ENCODE results near the gene PM20D2.

The PM20D2 gene

GRCh38 chr6:89208551-89208950 is 62.7 kb downstream of the PM20D2 start:
- ATAC-seq, result no peak
- TF ChIP-seq BACH2 (CRISPR knock-in tag; IDR thresholded peaks at IDR 0.05; ENCODE audit: borderline replicate concordance), result no peak
- no peak for TF ChIP-seq TCF4 (CRISPR knock-in tag; IDR thresholded peaks at IDR 0.05; ENCODE audit: borderline replicate concordance)
- no peak for TF ChIP-seq ZNF70 (CRISPR knock-in tag; IDR thresholded peaks at IDR 0.05)
- no peak for TF ChIP-seq PPARA (CRISPR knock-in tag; IDR thresholded peaks at IDR 0.05; ENCODE audit: borderline replicate concordance)
- no peak for TF ChIP-seq RARB (CRISPR knock-in tag; IDR thresholded peaks at IDR 0.05)
- TF ChIP-seq POU6F1 (CRISPR knock-in tag; IDR thresholded peaks at IDR 0.05; ENCODE audit: borderline replicate concordance, low read depth), result no peak
- TF ChIP-seq CSDC2 (CRISPR knock-in tag; IDR thresholded peaks at IDR 0.05), result no peak
- TF ChIP-seq, protein P1, sequence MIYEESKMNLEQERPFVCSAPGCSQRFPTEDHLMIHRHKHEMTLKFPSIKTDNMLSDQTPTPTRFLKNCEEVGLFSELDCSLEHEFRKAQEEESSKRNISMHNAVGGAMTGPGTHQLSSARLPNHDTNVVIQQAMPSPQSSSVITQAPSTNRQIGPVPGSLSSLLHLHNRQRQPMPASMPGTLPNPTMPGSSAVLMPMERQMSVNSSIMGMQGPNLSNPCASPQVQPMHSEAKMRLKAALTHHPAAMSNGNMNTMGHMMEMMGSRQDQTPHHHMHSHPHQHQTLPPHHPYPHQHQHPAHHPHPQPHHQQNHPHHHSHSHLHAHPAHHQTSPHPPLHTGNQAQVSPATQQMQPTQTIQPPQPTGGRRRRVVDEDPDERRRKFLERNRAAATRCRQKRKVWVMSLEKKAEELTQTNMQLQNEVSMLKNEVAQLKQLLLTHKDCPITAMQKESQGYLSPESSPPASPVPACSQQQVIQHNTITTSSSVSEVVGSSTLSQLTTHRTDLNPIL (CRISPR knock-in tag; IDR thresholded peaks at IDR 0.05; ENCODE audit: low read depth), result no peak
- no peak for TF ChIP-seq OSR1 (CRISPR knock-in tag; IDR thresholded peaks at IDR 0.05)
- no peak for TF ChIP-seq CSRNP3 (CRISPR knock-in tag; IDR thresholded peaks at IDR 0.05)
- TF ChIP-seq ZFP30 (CRISPR knock-in tag; IDR thresholded peaks at IDR 0.05), result no peak
- no peak for TF ChIP-seq ZNF8 (CRISPR knock-in tag; IDR thresholded peaks at IDR 0.05)
- TF ChIP-seq ESRRG (CRISPR knock-in tag; IDR thresholded peaks at IDR 0.05), result no peak
- TF ChIP-seq ZFP3 (CRISPR knock-in tag; IDR thresholded peaks at IDR 0.05), result no peak
- TF ChIP-seq ARNTL (CRISPR knock-in tag; IDR thresholded peaks at IDR 0.05; ENCODE audit: borderline replicate concordance, low read depth), result no peak
- TF ChIP-seq GLIS3 (CRISPR knock-in tag; IDR thresholded peaks at IDR 0.05), result no peak
- TF ChIP-seq SNAI2 (CRISPR knock-in tag; IDR thresholded peaks at IDR 0.05), result no peak
- TF ChIP-seq TSHZ2 (CRISPR knock-in tag; IDR thresholded peaks at IDR 0.05), result no peak
- no peak for TF ChIP-seq ZNF565 (CRISPR knock-in tag; conservative IDR thresholded peaks at IDR 0.05; ENCODE audit: low read depth)

DNA sequence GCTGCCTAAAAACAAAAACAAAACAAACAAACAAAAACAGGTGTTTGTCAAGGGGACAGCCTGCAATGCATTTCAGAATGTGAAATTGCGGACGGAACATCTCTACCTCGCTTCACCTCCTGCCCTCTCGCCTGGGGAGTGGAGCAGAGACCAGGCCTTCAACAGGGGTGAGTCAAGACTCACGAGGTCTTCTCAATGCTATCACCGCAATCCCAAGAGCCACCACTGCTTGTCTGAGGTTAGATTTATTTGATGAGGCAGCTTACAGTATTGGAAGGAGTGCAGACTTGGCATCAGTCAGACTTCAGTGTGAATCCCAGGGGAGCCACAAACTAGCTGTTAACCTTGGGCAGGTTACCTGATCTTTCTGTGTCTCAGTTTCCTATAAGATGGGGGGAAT is 63.6 kb downstream of the PM20D2 start:
- no peak for TF ChIP-seq ZFP3 (CRISPR knock-in tag; IDR thresholded peaks at IDR 0.05)
- no peak for TF ChIP-seq TSHZ2 (CRISPR knock-in tag; IDR thresholded peaks at IDR 0.05)
- TF ChIP-seq TCF4 (CRISPR knock-in tag; IDR thresholded peaks at IDR 0.05; ENCODE audit: borderline replicate concordance), result no peak
- TF ChIP-seq CSRNP3 (CRISPR knock-in tag; IDR thresholded peaks at IDR 0.05), result no peak
- TF ChIP-seq ZNF8 (CRISPR knock-in tag; IDR thresholded peaks at IDR 0.05), result no peak
- TF ChIP-seq OSR1 (CRISPR knock-in tag; IDR thresholded peaks at IDR 0.05), result no peak
- TF ChIP-seq TOX (CRISPR knock-in tag; IDR thresholded peaks at IDR 0.05; ENCODE audit: borderline replicate concordance), result no peak
- TF ChIP-seq CSDC2 (CRISPR knock-in tag; IDR thresholded peaks at IDR 0.05), result no peak
- TF ChIP-seq ZNF565 (CRISPR knock-in tag; conservative IDR thresholded peaks at IDR 0.05; ENCODE audit: low read depth), result no peak
- no peak for TF ChIP-seq ESRRG (CRISPR knock-in tag; IDR thresholded peaks at IDR 0.05)
- TF ChIP-seq ZC3H10 (CRISPR knock-in tag; IDR thresholded peaks at IDR 0.05), result no peak
- no peak for TF ChIP-seq ZNF70 (CRISPR knock-in tag; IDR thresholded peaks at IDR 0.05)
- TF ChIP-seq PPARA (CRISPR knock-in tag; IDR thresholded peaks at IDR 0.05; ENCODE audit: borderline replicate concordance), result no peak
- TF ChIP-seq POU6F1 (CRISPR knock-in tag; IDR thresholded peaks at IDR 0.05; ENCODE audit: borderline replicate concordance, low read depth), result no peak
- TF ChIP-seq ARNTL (CRISPR knock-in tag; IDR thresholded peaks at IDR 0.05; ENCODE audit: borderline replicate concordance, low read depth), result no peak
- TF ChIP-seq SNAI2 (CRISPR knock-in tag; IDR thresholded peaks at IDR 0.05), result no peak
- TF ChIP-seq ISL1 (CRISPR knock-in tag; IDR thresholded peaks at IDR 0.05), result no peak

More for the DNA sequence above, 63.6 kb downstream of the PM20D2 start:
- ATAC-seq, result no peak

Data from SK-N-SH treated with all-trans-retinoic acid at 6 μM for 48 hours (cell line).